Esophagus squamous epithelium (tissue), 4 donors: ENCODE results near the gene TSPAN15.

Source experiments
- POLR2A ChIP-seq, 4 donors: fragments of 450-650 bp; IDR thresholded peaks; one replicate each; pipeline ENCODE4 v1.6.1; 2017; ENCODE audit warnings: antibody characterized with exemption in 4 of 4, mild to moderate bottlenecking in 4 of 4, moderate library complexity in 3 of 4
- TF ChIP-seq, protein P1 (sequence below), 6 experiments: fragments of 450-650 bp in 4 of 6; fragments of 200-600 bp in 2 of 6; sonication (generic) in 2 of 6; IDR thresholded peaks; one replicate each; pipeline ENCODE4 v1.5.1; 2016 to 2019; ENCODE audit warnings: antibody characterized with exemption in 6 of 6, mild to moderate bottlenecking in 4 of 6, moderate library complexity in 4 of 6

DNA sequence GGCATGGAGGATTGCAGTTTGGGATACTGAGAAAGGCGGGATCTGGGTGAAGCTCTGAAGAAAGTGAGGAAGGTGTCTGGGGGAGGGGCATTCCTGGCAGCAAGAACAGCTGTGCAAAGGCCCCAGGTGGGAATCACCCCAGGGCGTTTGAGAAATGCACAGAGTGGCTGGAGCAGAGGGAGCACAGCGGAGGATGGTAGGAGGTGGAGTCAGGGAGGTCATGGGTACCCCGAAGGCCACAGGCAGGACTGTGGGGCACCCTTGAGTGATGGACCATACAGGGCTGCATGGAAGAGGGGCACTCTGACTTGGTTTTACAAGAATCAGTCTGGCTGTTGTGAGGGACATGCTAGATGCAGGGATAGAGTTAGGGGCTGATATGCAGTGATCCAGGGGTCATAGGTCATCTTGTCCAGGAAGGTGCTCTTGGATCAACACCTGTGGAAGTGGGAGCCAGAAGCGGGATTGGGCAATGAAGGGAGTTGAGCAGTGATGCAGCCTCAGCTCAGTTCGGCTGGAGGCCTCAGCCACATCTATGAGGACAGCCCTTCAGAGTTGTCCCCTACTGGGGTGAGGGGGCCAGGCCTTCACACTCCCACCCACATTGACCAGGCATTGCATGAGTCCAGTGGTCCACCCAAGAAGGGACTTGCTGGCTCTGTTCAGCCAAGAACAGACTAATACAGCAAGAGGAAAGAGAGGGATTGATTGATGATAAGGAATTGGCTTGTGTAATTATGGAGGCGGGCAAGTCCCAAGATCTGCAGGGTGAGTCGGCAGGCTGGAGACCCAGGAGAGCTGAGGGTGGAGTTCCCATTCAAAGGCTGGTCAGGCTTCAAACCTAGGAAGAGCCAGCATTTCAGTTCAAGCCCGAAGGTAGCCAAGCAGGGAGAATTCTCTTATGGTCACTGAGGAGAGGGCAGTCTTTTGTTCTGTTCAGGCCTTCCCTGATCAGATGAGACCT lies 48.7 kb downstream of the TSPAN15 start:
- TF ChIP-seq, protein P1, sequence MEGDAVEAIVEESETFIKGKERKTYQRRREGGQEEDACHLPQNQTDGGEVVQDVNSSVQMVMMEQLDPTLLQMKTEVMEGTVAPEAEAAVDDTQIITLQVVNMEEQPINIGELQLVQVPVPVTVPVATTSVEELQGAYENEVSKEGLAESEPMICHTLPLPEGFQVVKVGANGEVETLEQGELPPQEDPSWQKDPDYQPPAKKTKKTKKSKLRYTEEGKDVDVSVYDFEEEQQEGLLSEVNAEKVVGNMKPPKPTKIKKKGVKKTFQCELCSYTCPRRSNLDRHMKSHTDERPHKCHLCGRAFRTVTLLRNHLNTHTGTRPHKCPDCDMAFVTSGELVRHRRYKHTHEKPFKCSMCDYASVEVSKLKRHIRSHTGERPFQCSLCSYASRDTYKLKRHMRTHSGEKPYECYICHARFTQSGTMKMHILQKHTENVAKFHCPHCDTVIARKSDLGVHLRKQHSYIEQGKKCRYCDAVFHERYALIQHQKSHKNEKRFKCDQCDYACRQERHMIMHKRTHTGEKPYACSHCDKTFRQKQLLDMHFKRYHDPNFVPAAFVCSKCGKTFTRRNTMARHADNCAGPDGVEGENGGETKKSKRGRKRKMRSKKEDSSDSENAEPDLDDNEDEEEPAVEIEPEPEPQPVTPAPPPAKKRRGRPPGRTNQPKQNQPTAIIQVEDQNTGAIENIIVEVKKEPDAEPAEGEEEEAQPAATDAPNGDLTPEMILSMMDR (IDR thresholded peaks at IDR 0.05), result no peak
- TF ChIP-seq POLR2A (IDR thresholded peaks at IDR 0.05), result no peak
